ENCODE measurements around the gene PTGFRN. TPM values are rescaled to one million over a fixed set of nuclear protein-coding genes. Genes with fewer than 3 reads are reported as not detected.

PTGFRN gene
- polyA plus RNA-seq, 2 donors = 25.9 to 37.2 TPM

DNA sequence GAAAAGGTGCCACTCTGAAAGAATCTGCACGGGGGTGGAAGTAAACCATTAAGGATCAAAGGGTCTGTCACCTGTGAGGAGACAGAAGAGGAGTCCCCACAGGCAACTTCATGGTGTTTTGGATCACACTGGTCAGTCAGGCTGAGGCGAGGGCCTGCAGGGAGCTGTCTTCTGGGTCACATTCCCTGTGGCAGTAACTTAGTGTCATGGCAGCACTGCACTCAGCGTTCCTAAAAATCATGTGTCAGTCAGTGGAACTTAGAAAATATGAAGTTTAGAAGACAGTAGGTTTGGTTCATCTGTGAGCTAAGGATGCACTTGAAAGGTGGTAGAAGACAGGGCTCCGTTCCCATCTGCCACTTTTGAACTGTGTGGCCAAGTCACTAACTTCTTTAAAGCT lies 48.4 kb downstream of the PTGFRN start:
- Histone ChIP-seq H3K4me1 (ENCODE audit: control insufficient read depth in 2 of 2, insufficient read depth in 2 of 2, low read length in 1 of 2) (peaks cover 0 to 3% of the 10 kb centered on the region in 2 donors), H3K27ac (ENCODE audit: low read depth in 2 of 2, low read length in 1 of 2) (no peak overlapping the region), H3K9me3 (ENCODE audit: control insufficient read depth in 2 of 2, insufficient read depth in 1 of 2, low read depth in 1 of 2, low read length in 1 of 2) (no peaks in the 10 kb centered on the region), H3K4me3 (ENCODE audit: low read depth in 1 of 2, low read length in 2 of 2) (no peak overlapping the region), H3K36me3 (ENCODE audit: control insufficient read depth in 2 of 2, insufficient read depth in 2 of 2, low read length in 1 of 2) (peaks cover 5 to 19% of the 10 kb centered on the region in 2 donors), H3K27me3 (ENCODE audit: control insufficient read depth in 1 of 2, insufficient read depth in 2 of 2, low read length in 2 of 2) (no peaks in the 10 kb centered on the region)
- WGBS, 2 donors = 81 to 85% methylated on average over 4 of the region's 4 CpGs

DNA sequence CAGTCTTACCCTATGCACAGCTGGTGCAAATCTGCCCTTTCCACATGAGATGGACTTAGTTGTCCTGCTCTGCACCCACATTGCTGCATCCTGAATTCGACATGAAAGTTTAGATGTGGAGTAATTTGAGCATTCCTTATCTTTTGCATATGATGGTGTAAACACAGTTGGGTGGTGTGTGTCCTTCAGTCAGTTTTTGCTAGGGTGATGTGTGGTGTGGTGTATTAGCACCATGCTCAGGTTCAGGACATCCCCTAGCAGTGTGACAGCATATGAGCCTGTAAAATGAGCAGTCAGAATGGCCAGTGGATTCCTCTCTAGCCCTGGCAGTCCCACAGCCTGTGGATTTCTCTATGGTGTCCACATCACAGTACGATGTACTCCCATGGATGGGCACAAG lies 49.3 kb downstream of the PTGFRN start:
- no peak overlapping the region for H3K4me3 ChIP-seq (ENCODE audit: low read depth in 1 of 2, low read length in 2 of 2)
- no peak overlapping the region for H3K27ac ChIP-seq (ENCODE audit: low read depth in 2 of 2, low read length in 1 of 2)
- H3K36me3 ChIP-seq (ENCODE audit: control insufficient read depth in 2 of 2, insufficient read depth in 2 of 2, low read length in 1 of 2) = peaks cover 5 to 19% of the 10 kb centered on the region in 2 donors
- no peaks in the 10 kb centered on the region for H3K27me3 ChIP-seq (ENCODE audit: control insufficient read depth in 1 of 2, insufficient read depth in 2 of 2, low read length in 2 of 2)
- H3K4me1 ChIP-seq (ENCODE audit: control insufficient read depth in 2 of 2, insufficient read depth in 2 of 2, low read length in 1 of 2) = peaks cover 0 to 3% of the 10 kb centered on the region in 2 donors
- no peaks in the 10 kb centered on the region for H3K9me3 ChIP-seq (ENCODE audit: control insufficient read depth in 2 of 2, insufficient read depth in 1 of 2, low read depth in 1 of 2, low read length in 1 of 2)
- WGBS, 2 donors = 88 to 91% methylated on average over 2 of the region's 2 CpGs

DNA sequence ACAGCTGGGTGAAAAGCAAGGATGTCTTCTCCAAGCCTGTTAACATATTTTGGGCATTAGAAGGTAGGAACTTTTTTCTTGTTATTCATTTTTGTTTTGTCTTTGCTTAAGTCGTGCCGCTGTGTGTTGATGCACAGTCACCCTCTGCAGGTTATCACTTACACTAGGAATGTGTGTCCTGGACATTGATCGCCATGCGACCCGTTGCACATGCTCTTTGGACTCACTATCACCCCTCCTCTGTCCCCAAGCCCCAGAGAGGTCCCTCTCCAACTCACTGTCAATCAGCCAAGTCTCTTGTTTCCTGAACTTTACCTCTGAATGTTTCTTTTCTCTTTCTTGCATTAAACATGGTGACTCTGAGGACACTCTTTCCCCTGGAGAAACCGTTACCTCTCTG lies 51.9 kb downstream of the PTGFRN start:
- Histone ChIP-seq H3K27me3 (ENCODE audit: control insufficient read depth in 1 of 2, insufficient read depth in 2 of 2, low read length in 2 of 2) (no peaks in the 10 kb centered on the region), H3K4me1 (ENCODE audit: control insufficient read depth in 2 of 2, insufficient read depth in 2 of 2, low read length in 1 of 2) (peaks cover 0 to 3% of the 10 kb centered on the region in 2 donors), H3K4me3 (ENCODE audit: low read depth in 1 of 2, low read length in 2 of 2) (no peak overlapping the region), H3K27ac (ENCODE audit: low read depth in 2 of 2, low read length in 1 of 2) (no peak overlapping the region), H3K9me3 (ENCODE audit: control insufficient read depth in 2 of 2, insufficient read depth in 1 of 2, low read depth in 1 of 2, low read length in 1 of 2) (no peaks in the 10 kb centered on the region), H3K36me3 (ENCODE audit: control insufficient read depth in 2 of 2, insufficient read depth in 2 of 2, low read length in 1 of 2) (peaks cover 8 to 19% of the 10 kb centered on the region in 2 donors)
- 93 to 96% methylated on average over 6 of the region's 6 CpGs for WGBS, 2 donors

DNA sequence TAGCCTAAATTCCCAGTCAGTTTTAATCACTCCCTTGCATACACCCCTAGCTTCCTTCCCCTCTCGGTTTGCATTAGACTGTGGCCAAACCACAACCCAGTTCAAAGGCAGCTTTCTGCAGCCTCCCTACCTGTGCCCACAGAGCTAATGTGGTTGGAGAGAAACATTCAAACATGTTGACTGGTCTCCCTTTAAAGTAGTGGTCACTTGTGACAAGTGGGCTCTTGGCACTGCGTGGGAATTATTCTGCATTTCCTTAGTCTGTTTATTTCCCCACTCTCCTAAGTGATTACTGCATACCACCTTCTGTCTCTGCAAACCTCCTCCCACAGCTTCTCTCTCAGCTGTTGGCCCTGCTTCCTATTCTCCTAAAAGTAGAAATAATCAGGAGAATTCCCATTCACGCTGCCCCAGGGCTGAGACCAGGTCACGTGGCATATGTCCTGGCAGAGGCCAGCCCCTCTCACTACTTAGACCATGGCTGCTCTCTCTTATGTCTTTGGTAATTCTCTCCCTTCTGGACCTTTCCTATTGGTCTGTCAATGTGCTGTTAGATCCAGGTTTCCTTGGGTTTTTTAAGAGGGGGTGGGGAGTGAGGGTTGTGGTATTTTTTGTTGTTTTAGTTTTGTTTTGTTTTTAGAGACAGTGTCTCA lies 53.4 kb downstream of the PTGFRN start:
- no peak overlapping the region for H3K4me3 ChIP-seq (ENCODE audit: low read depth in 1 of 2, low read length in 2 of 2)
- H3K36me3 ChIP-seq (ENCODE audit: control insufficient read depth in 2 of 2, insufficient read depth in 2 of 2, low read length in 1 of 2) = peaks cover 13 to 20% of the 10 kb centered on the region in 2 donors
- 74 to 77% methylated on average over 4 of the region's 4 CpGs for WGBS, 2 donors

DNA sequence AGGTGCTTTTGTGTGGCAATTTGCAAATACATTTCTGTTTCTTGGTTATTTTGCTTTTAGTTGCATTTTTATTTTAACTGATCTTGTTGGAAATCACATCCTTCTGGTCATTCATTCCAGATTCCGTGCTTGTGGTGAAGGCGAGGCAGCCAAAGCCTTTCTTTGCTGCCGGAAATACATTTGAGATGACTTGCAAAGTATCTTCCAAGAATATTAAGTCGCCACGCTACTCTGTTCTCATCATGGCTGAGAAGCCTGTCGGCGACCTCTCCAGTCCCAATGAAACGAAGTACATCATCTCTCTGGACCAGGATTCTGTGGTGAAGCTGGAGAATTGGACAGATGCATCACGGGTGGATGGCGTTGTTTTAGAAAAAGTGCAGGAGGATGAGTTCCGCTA lies 57.1 kb downstream of the PTGFRN start:
- H3K36me3 ChIP-seq (ENCODE audit: control insufficient read depth in 2 of 2, insufficient read depth in 2 of 2, low read length in 1 of 2) = peaks cover 12 to 13% of the 10 kb centered on the region in 2 donors
- WGBS, 2 donors = 94 to 95% methylated on average over 11 of the region's 11 CpGs
- no peak overlapping the region for H3K27ac ChIP-seq (ENCODE audit: low read depth in 2 of 2, low read length in 1 of 2)
- H3K4me3 ChIP-seq (ENCODE audit: low read depth in 1 of 2, low read length in 2 of 2) = no peak overlapping the region
- no peaks in the 10 kb centered on the region for H3K4me1 ChIP-seq (ENCODE audit: control insufficient read depth in 2 of 2, insufficient read depth in 2 of 2, low read length in 1 of 2)
- H3K9me3 ChIP-seq (ENCODE audit: control insufficient read depth in 2 of 2, insufficient read depth in 1 of 2, low read depth in 1 of 2, low read length in 1 of 2) = no peaks in the 10 kb centered on the region
- H3K27me3 ChIP-seq (ENCODE audit: control insufficient read depth in 1 of 2, insufficient read depth in 2 of 2, low read length in 2 of 2) = no peaks in the 10 kb centered on the region

More for the DNA sequence above, 53.4 kb downstream of the PTGFRN start:
- Histone ChIP-seq H3K27me3 (ENCODE audit: control insufficient read depth in 1 of 2, insufficient read depth in 2 of 2, low read length in 2 of 2) (no peaks in the 10 kb centered on the region), H3K27ac (ENCODE audit: low read depth in 2 of 2, low read length in 1 of 2) (no peak overlapping the region), H3K4me1 (ENCODE audit: control insufficient read depth in 2 of 2, insufficient read depth in 2 of 2, low read length in 1 of 2) (peaks cover 0 to 3% of the 10 kb centered on the region in 2 donors), H3K9me3 (ENCODE audit: control insufficient read depth in 2 of 2, insufficient read depth in 1 of 2, low read depth in 1 of 2, low read length in 1 of 2) (no peaks in the 10 kb centered on the region)

DNA sequence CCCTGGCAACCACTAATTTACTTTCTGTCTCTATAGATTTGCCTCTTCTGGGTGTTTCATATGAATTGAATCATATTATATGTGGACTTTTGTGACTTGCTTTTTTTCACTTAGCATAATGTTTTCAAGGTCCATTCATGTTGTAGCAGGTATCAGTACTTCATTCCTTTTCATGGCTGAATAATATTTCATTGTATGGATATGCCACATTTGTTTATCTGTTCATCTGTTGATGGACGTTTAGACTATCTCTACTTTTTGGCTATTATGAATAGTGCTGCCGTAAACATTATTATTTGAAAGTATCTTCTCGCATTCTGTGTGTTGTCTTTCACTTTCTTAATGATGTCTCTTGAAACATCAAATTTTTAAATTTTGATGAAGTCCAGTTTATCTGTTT lies 59.0 kb downstream of the PTGFRN start:
- Histone ChIP-seq H3K36me3 (ENCODE audit: control insufficient read depth in 2 of 2, insufficient read depth in 2 of 2, low read length in 1 of 2) (peaks cover 3 to 7% of the 10 kb centered on the region in 2 donors), H3K4me3 (ENCODE audit: low read depth in 1 of 2, low read length in 2 of 2) (no peak overlapping the region), H3K27me3 (ENCODE audit: control insufficient read depth in 1 of 2, insufficient read depth in 2 of 2, low read length in 2 of 2) (no peaks in the 10 kb centered on the region), H3K27ac (ENCODE audit: low read depth in 2 of 2, low read length in 1 of 2) (no peak overlapping the region), H3K9me3 (ENCODE audit: control insufficient read depth in 2 of 2, insufficient read depth in 1 of 2, low read depth in 1 of 2, low read length in 1 of 2) (no peaks in the 10 kb centered on the region), H3K4me1 (ENCODE audit: control insufficient read depth in 2 of 2, insufficient read depth in 2 of 2, low read length in 1 of 2) (peaks cover 0 to 2% of the 10 kb centered on the region in 2 donors)
- WGBS, 2 donors = 84 to 94% methylated on average over 3 of the region's 3 CpGs

DNA sequence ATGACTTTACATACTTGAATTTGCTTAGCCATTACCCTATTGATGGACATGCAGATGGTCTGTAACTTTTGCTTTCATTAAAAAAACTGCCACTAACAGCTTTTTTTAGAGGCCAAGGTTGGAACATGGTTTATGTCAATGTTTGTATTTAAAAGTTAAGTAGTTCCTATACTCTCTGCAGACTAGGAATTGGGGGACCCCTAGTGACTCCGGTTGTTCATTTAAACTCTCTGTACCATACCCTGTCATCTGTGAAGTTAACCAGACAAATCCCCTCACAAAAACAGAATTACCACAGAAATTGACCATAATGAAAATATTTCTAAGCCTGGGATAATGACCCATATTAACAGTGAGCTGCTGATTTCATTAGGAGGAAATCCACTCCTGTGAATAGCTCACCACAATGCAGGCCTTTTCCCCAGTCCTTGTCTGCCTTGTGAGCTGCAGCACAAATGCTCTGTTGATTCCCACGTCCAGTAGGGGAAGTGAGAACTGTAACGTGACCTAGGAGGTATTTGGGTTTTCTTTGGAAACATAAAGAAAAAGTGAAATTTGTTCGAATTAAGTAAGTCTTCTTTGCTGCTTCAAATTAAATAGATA lies 61.6 kb downstream of the PTGFRN start:
- no peaks in the 10 kb centered on the region for H3K27me3 ChIP-seq (ENCODE audit: control insufficient read depth in 1 of 2, insufficient read depth in 2 of 2, low read length in 2 of 2)
- peaks cover 4 to 6% of the 10 kb centered on the region in 2 donors for H3K36me3 ChIP-seq (ENCODE audit: control insufficient read depth in 2 of 2, insufficient read depth in 2 of 2, low read length in 1 of 2)
- 77 to 80% methylated on average over 4 of the region's 4 CpGs for WGBS, 2 donors
- no peaks in the 10 kb centered on the region for H3K9me3 ChIP-seq (ENCODE audit: control insufficient read depth in 2 of 2, insufficient read depth in 1 of 2, low read depth in 1 of 2, low read length in 1 of 2)
- no peak overlapping the region for H3K27ac ChIP-seq (ENCODE audit: low read depth in 2 of 2, low read length in 1 of 2)
- no peak overlapping the region for H3K4me3 ChIP-seq (ENCODE audit: low read depth in 1 of 2, low read length in 2 of 2)
- peaks cover 0 to 2% of the 10 kb centered on the region in 2 donors for H3K4me1 ChIP-seq (ENCODE audit: control insufficient read depth in 2 of 2, insufficient read depth in 2 of 2, low read length in 1 of 2)

DNA sequence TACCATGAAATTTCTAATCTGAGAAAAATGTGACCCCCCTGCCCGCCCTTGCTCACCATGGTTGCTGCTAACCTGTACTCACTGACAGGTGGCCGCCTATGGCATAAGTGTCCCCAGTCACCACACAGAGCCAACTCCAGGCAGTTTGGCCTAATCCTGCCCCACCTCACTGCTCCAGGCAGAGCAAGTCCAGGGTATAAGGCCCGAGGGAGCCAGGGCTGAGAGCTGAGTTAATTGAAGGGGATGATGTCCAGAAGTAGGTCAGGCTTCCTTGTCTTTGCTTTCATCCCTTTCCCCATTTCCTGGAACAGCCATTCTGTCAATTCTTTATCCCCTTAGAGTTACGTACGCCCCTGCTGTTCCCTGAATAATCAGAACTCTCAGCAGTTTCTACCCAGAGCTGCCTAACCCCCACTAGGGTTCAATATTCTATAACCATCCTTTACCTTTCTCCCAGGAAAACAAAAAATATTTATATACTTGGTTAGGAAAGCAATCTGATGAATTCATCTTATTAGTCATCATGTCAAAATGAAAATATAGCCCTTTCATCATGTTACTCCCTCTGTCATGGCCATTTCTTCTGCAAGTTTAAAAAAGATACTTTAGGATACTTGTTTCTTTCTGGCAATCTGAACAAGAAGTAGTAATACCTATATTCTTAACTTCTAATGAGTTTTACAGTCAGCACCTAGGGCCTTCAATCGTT lies 62.4 kb downstream of the PTGFRN start:
- WGBS, 2 donors = 83 to 86% methylated on average over 6 of the region's 6 CpGs
- Histone ChIP-seq H3K36me3 (ENCODE audit: control insufficient read depth in 2 of 2, insufficient read depth in 2 of 2, low read length in 1 of 2) (peaks cover under 1 to 3% of the 10 kb centered on the region in 2 donors), H3K9me3 (ENCODE audit: control insufficient read depth in 2 of 2, insufficient read depth in 1 of 2, low read depth in 1 of 2, low read length in 1 of 2) (no peaks in the 10 kb centered on the region), H3K4me1 (ENCODE audit: control insufficient read depth in 2 of 2, insufficient read depth in 2 of 2, low read length in 1 of 2) (peaks cover 0 to 2% of the 10 kb centered on the region in 2 donors), H3K4me3 (ENCODE audit: low read depth in 1 of 2, low read length in 2 of 2) (no peak overlapping the region), H3K27ac (ENCODE audit: low read depth in 2 of 2, low read length in 1 of 2) (peak overlapping the region in 1 of 2 donors; percentile 28), H3K27me3 (ENCODE audit: control insufficient read depth in 1 of 2, insufficient read depth in 2 of 2, low read length in 2 of 2) (no peaks in the 10 kb centered on the region)

DNA sequence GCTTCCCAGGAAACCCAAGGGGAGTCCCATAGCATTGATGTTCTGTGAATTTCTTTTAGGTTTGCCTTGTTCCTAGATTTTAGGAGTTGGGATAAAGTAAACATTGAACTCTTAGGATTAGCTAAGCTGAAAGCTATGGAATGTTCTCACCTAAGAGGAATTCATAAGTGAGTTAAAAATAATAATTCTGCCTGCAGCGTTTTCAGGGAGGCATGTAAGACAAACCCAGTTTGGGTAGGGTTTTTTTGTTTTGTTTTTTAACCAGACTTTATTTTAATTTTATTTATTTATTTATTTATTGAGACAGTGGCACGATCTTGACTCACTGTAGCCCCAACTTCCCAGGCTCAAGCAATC lies 62.9 kb downstream of the PTGFRN start:
- Histone ChIP-seq H3K4me1 (ENCODE audit: control insufficient read depth in 2 of 2, insufficient read depth in 2 of 2, low read length in 1 of 2) (peaks cover 0 to 2% of the 10 kb centered on the region in 2 donors), H3K36me3 (ENCODE audit: control insufficient read depth in 2 of 2, insufficient read depth in 2 of 2, low read length in 1 of 2) (peaks cover 0 to 2% of the 10 kb centered on the region in 2 donors), H3K4me3 (ENCODE audit: low read depth in 1 of 2, low read length in 2 of 2) (no peak overlapping the region), H3K9me3 (ENCODE audit: control insufficient read depth in 2 of 2, insufficient read depth in 1 of 2, low read depth in 1 of 2, low read length in 1 of 2) (no peaks in the 10 kb centered on the region), H3K27ac (ENCODE audit: low read depth in 2 of 2, low read length in 1 of 2) (no peak overlapping the region), H3K27me3 (ENCODE audit: control insufficient read depth in 1 of 2, insufficient read depth in 2 of 2, low read length in 2 of 2) (no peaks in the 10 kb centered on the region)
- 50 to 69% methylated on average over 2 of the region's 2 CpGs for WGBS, 2 donors
